Choroid plexus epithelial cell (primary cell): ENCODE measurements around the gene TMEM91.

Experiments
- DNase-seq: peaks from one replicate; pipeline ENCODE4 v3.0.0-alpha.2; 2010; ENCODE audit warnings: low read depth
- H3K4me3 ChIP-seq: 2 replicates; pipeline ENCODE4 v1.5.1; 2011; ENCODE audit warnings: low read depth, mild to moderate bottlenecking, control low read depth, low read length, moderate library complexity
- CTCF ChIP-seq: conservative IDR thresholded peaks from 2 replicates; pipeline ENCODE4 v1.5.1; 2011; ENCODE audit warnings: low read depth, mild to moderate bottlenecking, control low read depth, inconsistent platforms, low read length, moderate library complexity

TMEM91 gene

GRCh38 chr19:41352609-41353465 lies 23.5 kb upstream of the TMEM91 start:
- peak; percentile 57 for TF ChIP-seq CTCF

GRCh38 chr19:41353466-41354342 lies 22.6 kb upstream of the TMEM91 start, which contains the start of gene TGFB1:
Gene TGFB1, minus strand, starts transcription at chr19:41353922. Its CDS starts 878 bp downstream, at chr19:41353044.
- TF ChIP-seq CTCF: peak; percentile 85
- peak within 1 kb of the TSS; percentile 77 for H3K4me3 ChIP-seq
- DNase-seq: peak; percentile 85

More at GRCh38 chr19:41352609-41353465, 23.5 kb upstream of the TMEM91 start:
- peak; percentile 41 for DNase-seq
- H3K4me3 ChIP-seq: peak overlapping the region; percentile 77

- DNase-seq: no peak
- TF ChIP-seq CTCF: no peak
Measured at GRCh38 chr19:41354343-41354953, 21.9 kb upstream of the TMEM91 start.

GRCh38 chr19:41355035-41355434 lies 21.3 kb upstream of the TMEM91 start:
- H3K4me3 ChIP-seq: no peak overlapping the region
- no peak for TF ChIP-seq CTCF

More at GRCh38 chr19:41354343-41354953, 21.9 kb upstream of the TMEM91 start:
- peak overlapping the region; percentile 77 for H3K4me3 ChIP-seq

GRCh38 chr19:41355802-41356201 lies 20.5 kb upstream of the TMEM91 start:
- H3K4me3 ChIP-seq: no peak overlapping the region
- DNase-seq: no peak
- no peak for TF ChIP-seq CTCF

More at GRCh38 chr19:41355035-41355434, 21.3 kb upstream of the TMEM91 start:
- no peak for DNase-seq

GRCh38 chr19:41356984-41357739 lies 19.2 kb upstream of the TMEM91 start:
- H3K4me3 ChIP-seq: no peak overlapping the region
- TF ChIP-seq CTCF: no peak
- DNase-seq: no peak
